ENCODE measurements around the gene ADPRH. TPM values are rescaled to one million over a fixed set of nuclear protein-coding genes. Genes with fewer than 3 reads are reported as not detected.

ADPRH gene
- total RNA-seq, 1 donor from 2014 or later: 11.2 TPM

DNA sequence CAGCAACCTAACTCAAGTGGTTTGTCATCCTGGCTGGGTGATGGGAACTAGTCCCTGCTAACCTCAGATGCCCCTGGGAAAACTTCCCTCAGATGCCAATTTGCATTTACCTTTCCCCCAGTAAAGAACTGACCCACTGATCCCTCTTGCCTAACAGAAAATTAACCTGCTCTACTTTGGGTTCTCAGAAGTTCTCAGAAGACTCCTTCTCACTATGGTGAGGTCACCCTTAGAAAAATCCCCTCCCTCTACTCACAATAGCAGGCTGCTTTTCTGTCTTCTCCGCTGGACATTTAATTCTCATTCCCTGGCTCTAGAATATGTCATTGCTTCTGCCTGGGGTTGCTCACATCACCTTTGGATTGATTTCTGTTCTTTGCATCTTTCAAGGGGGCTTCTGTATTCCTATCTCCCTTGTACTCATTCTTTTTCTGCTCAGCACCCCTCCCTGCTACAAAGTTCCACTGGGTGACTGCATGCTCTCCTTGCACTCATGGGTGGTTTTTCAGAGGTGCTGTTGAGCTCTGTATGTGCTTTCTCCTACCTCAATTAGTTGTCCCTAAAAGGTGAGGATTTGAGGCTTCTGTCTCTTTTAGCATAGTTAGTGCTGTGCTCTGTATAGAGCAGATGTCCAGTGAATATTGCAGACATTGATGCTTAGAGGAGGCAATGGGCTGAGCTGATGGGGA, 19.3 kb downstream of the ADPRH start:
- DNase-seq: no peak

DNA sequence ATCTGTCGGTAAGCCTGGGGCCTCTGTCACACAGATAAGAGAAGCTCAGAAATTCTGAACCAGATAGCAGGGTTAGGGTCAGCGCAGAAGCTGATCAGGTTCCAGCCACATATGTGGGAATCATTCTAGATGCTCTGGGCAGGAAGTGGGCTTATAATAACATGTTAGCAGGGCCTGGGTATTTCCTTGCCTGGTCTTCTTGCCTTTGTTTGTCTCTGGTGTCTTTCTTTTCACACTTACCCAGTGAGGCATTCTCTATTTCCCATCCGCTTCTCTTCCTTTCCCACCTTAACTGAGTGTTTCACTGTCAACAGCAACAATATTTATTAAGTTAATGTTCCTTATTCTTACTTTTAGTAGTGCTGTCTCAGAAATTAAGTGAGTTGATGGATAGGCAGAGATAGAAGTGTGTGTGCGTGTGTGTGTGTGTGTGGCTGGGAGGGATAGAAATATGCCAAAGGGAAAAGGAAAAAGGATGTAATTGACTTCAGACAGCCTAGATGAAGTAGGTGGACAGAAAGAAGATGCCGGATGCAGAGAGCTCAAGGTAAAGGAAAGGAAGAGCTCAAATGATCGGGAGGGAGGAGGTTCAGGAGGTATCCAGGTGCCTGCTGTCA, 20.4 kb downstream of the ADPRH start:
- DNase-seq: no peak

DNA sequence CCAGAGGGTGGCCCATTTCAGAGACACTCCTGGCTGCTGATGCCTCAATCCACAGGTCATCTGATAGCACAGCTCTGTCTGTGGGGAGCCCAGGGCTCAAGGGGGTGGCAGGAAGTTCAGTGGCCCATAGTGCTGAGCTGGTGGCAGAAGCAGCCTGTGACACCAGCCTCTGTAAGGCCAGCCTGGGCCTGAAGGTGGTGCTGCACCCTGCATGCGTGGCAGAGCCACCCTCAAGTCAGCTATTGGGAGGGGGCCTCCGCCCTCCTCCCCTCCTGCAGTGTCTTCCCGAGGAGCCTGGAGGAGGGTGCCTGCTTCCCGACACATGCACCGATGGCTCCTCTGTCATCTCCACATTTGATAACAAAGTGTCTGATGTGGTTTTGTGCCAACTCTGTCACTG, 21.4 kb downstream of the ADPRH start:
- no peak for DNase-seq

DNA sequence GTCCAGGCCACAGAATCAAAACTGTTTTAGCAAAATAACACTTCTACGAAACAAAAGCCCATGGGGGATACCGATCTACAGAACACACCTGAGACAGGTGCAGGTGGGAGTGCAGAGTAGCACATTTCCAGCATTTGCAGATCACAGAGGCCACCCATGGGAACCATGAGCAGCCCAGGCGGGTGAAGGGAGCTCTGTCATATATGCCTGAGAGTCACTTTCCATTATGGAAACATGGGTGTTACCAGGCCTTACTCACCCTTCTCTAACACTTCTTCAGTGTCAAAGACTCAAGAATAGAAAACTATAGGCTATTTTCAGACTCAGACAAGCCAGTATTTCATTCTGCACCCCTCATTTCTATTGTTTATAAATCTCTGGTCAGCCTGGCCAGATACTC, 21.9 kb downstream of the ADPRH start:
- DNase-seq: no peak

DNA sequence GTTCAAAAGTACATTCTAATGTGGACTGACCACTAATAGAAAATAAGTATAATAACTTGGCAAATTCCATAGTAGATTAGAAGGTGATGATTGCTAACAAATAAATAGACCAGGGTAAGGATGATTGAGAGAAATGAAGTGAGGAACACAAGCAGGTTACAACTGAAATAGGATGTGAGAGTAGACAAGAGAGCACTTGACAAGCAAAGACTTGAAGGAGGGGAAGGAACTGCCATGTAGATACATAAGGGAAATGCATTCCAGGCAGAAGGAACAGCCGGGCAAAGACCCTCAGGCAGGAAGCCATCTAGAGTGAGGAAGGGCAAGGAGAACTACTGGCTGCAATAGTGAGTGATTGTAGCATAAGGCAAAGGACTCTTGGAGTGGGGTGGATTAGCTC, 23.4 kb downstream of the ADPRH start:
- no peak for DNase-seq

DNA sequence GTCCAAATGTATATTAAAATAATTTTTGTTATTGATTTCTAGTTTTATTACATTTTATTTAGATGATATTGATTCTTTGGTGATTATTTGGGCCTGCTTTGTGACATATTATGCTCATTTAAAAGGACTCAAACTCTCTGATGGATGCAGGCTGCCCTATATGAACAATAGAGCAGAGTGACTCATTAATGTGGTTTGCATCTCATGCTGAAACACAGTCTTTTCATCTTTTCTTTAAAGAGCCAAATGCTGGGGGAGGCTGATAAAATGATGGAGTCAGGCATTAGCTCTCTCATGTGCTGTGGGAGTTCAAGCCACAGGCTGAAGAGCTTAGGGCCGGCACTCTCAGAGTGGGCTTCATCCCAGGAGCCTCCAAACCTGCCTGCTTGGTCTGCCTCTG, 25.6 kb downstream of the ADPRH start:
- no peak for DNase-seq

DNA sequence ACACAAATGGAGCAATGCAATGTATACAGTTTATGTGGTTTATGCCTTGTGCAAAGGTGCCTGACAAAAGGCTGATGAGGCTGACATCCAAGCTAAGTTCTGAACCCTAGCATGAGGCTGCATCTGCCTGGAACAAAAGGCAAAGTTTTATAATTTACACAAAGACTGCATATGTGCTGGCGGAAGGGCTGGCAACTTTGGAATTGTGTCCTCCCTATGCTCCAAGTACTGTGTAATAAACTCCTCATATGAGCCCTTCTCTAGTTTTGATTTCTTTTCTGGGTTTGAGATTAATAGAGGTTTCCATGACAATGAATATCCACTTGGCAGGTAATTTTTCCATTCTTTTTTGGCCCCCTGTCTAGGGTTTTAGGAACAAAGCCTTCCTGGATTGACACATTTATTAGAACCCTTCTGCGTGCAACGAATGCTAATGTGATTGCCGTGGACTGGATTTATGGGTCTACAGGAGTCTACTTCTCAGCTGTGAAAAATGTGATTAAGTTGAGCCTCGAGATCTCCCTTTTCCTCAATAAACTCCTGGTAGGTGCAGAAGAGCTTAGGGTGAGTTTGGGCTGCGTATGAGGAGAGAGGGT, 29.2 kb downstream of the ADPRH start:
- DNase-seq: no peak

DNA sequence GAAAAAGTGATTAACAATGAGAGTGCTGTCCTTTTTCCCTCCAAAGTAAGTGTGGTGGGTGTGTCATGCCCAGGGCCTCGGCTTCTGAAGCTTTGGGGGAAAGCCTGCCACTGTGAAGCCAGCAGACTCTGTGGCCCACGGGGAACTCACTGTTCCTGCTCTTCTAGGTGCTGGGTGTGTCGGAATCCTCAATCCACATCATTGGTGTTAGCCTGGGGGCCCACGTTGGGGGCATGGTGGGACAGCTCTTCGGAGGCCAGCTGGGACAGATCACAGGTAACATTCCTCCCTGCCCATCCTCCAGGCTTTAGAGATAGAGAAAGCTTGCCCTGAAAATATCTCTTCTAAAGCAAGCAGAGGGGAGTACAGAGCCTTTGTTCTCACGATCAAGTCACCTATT, 30.0 kb downstream of the ADPRH start:
- no peak for DNase-seq

DNA sequence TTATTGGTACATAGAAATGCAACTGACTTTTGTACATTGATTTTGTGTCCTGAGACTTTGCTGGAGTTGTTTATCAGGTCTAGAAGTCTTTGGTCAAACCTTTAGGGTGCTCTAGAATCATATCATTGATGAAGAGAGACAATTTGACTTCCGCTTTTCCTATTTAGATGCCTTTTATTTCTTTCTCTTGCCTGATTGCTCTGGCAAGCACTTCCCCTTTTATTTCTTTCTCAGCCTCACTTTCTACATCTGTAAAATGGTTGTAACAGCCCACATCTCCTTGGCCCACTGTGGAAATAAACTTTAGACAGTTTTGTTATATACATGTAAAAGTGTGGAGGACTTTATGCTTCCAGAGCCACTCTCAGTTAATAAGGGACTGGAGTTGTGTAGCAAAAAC, 32.4 kb downstream of the ADPRH start:
- DNase-seq: no peak

DNA sequence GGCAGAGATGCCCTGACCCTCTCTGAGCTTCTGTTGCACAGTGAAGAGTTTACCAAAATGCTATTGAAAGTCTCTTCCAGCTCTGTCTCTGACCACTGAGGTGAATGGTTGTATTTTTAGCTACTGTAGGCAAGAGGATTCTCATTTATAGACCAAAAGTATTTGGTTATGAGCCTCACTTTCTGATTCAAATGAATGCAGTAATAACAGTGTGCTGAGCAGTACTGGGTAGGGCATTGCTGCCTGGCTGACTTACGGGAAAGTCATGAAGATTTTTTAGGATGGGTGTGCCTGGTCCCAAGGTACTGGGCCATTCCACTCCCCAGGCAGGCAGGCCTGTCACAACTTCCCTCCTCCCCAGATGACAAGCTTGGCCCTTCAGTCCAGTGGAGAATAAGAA, 33.9 kb downstream of the ADPRH start:
- no peak for DNase-seq

DNA sequence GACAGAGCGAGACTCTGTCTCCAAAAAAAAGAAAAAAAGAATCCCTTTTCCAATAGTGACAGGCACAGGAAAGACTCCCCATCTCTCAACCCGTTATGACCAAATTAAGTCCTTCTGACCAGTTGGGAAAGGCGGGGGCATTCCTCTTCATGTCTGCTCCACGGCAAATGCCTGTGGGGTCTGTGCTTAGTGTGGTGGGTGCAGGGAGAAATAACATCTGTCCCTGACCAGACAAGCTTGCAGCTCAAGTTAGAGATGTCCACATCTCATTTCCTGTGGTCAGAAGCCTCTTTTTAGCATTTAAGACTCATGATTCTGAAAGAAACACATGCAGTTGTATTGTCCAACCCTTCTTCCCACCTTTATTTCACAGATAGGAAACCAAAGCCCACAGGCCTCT, 34.6 kb downstream of the ADPRH start:
- no peak for DNase-seq

DNA sequence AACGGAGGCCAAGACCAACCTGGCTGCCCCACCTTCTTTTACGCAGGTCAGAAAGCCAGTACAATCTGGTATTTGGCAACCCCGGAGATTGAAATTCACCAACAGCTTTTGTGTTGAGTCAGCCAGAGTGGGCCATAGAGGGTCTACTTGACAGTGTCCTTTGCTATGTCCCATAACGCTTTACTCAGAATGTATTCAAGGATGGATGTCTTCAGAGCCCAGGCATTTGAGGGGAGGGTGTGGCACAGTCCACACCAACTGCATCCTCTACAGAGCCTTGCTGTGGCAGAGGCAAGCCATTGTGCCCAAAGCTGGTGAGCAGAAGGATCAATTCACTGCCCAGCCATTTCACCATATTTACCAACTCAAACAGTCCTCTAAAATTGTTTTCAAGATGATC, 36.8 kb downstream of the ADPRH start:
- no peak for DNase-seq

DNA sequence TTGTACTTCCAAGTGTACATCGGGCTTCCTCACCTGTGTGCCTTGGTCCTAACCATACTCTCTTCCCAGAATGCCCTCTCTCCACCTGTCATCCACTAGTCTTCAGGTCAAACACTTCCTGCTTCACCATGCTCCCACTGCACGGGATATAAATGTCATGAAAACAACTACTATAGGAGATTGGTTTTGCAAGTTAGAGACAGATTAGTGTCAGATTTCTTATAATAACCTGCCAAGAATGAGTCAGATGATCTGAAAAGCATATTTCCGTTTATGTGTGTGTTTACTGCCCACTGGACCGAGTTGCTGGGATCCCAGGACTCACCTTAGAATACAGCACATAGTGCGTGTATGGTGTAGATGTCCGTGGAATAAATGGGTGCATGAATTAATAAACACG, 39.8 kb downstream of the ADPRH start:
- DNase-seq: no peak

DNA sequence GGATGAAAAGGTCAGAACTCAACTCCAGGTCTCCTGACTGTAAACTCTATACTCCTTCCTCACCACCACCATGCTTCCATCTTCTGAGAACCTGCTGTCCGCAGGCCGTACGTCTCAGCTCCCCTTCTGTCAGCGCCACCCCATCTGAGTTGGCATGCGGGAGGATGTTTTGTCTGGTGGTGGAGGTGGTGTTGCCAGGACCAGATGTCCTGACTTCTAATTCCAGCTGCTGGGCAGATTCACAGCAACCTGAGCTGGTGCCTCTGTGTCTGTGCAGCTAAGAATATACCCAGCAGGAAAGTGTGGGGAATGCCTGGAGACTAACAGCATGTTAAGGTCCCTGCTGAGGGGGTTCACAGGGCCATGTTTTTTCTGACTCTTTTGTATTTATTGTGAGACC, 41.6 kb downstream of the ADPRH start:
- no peak for DNase-seq

DNA sequence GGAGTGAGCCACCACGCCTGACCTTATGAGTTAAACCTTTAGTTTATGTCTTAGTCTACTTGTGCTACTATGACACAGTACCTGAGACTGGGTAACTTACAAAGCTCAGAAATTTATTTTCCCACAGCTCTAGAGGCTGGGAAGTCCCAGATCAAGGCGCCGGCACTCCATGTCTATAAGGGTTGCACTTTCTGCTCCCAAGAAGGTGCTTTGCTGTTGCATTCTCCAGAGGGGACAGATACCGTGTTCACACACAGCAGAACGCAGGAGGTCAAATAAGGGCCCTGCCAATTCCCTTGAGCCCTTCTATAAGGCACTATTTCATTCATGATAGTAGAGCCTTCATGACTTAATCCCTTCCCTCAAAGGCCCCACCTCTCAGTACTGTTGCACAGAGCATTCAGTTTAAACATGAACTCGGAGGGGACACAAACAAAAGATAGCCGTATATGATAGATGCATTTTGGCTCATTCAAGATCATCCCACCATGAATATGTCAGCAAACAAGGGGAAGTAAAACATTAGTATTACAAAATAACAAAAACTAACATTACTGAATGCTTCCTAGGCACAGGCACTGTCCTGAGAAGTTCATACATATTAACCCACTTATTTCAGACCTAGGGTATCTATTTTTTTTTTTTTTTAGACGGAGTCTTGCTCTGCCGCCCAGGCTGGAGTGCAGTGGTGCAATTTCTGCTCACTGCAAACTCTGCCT, 44.9 kb downstream of the ADPRH start:
- DNase-seq: no peak

DNA sequence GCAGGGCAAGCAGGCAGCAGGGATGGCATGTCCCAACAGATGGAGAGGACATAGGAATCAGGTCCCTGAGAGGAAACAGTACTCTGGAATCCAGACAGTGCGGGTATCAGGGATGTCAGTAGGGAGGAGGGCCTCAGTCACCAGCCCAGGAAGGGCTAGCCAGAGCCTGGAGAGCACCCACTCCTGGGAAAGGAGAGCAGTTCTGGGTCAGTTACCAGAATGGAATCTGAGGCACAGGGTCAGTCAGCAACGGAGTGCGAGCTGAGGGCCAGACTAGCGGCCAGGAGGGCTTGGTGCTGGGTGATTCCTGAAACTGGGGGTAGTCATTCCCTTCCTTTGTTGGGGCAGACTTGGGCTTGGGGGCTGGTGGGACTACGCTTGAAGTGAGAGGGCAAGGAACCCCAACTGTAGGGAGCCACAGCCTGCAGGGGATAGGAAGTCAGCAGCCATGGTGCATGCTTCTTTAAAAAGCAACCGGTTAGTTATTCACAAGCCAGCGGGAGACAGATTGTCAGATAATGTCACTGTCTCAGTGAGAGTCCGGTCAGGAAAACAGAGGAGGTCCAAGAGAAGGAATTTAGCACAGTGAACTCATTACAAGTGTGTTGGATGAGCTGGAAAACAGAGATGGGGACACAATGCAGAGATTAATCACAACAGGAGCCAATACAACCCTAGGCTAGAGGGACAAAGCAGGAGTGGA, 46.3 kb downstream of the ADPRH start:
- no peak for DNase-seq

DNA sequence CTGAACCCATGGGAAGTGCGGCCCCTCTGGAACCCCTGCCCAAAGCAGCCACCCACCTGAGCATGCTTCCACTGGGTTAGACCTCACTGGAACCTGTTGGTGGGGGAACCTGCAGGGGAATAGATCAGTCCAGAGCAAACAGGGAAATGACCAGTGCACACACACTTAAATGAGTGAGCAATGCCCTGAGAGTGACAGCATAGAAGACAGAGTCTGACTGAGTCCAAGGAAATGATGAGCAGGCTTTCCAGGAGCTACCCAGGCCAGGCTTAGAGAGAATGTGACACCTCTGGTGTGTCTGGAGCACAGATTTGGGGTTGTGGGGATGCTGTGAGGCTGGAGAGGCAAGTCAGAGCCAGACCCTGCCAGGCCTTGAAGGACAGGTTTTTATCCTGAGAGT, 46.9 kb downstream of the ADPRH start:
- DNase-seq: no peak

DNA sequence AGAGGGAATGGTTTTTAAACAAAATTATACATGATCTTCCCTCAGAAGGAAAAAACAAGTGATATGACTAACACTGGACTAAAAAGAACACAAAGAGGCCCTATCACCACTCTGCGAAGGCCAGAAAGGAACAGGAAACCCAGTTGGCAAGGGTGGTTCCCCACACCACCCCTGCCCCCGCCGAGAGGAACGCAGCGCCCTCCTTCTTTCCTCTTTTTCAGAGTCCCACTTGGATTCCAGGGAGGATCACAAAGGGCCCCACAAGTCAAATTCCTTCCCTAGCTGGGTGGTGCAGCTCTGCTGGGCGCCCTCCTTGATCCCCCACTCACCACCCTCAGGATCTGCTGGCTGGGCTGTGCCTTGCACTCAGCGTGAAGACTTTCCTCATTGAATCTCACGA, 48.2 kb downstream of the ADPRH start:
- no peak for DNase-seq

DNA sequence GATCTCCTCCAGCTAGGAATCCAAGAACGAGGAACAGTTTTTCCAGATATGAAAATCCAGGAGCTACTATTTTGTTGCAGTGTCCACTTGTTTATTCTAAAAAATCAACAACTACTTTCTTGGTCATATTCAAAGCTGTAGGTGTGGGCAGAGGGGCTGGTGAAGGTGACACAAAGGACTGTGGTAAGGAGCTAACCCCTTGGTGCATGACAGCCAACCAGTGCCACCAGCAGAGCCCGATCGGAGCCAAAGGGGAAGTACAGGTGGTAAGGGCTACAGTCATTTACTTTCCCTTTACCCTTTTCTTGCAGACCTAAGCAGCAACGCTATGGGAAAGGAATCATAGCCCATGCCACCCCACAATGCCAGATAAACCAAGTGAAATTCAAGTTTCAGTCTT, 49.1 kb downstream of the ADPRH start:
- no peak for DNase-seq

DNA sequence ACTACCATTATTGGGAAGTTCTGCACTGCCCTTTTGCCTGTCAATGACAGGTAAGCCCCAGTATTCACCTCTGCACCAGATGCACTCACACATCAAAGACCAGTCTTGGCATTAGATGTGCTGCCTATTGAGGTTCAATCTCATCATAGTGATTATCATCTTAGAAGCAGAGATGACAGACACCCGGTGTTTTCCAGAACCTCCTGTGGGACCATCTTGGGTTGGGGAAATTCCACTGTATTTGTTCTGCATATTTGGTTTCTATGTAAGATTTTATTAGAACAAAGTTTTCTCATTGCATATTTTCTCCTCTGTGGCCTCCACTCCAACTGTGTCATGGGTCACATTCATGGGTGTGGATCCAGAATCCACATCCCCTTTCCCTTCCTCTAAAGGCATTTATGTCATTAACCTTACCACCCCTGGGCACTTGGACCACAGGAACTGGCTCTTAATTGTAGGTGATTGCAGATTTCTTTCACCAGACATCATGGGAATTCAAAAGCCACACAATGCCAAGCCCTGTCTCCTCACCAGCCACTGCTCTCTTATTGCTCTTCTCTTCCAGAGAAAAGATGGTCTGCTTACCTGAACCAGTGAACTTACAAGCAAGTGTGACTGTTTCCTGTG, 49.6 kb downstream of the ADPRH start:
- DNase-seq: no peak

DNA sequence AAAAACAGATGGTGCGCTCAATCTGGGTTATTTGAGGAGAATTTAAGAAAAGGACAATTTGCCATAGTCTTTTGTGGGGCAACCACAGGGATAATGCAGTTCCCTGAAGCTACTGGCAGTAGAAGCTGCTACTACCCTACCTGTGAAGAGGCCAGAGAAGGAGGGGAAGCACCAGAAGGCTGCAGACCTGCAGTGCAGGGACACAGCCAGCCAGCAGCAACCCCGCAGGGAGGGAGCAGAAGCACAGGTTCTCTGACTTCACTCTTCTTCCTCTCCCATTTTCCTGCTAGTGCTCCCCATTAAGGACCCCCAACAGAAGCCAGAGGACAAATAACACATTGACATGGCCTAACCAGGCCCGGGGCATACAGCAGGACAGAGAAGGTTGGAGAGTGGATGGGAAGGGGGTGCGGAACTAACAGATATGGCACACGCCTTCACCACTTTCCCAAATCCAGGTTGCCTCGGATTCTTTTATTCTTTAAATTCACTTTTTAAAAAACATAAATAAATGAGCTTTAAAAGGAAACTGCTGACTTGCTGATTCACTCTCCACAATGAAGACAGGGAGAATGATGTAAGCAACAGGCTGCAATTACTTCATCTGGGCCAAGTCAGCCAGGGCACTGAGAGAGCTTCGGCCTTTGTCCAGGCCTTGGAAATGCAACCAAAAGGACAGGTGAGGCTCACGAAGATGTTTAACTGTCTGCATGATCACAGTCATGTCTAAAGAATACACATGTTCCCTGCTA, 51.0 kb downstream of the ADPRH start:
- no peak for DNase-seq

Measured in tongue (tissue), 2 donors.